Skeletal muscle tissue (tissue), 4 donors: ENCODE data around the gene SIAH1. TPM values are rescaled to one million over a fixed set of nuclear protein-coding genes. Genes with fewer than 3 reads are reported as not detected.

Source experiments
- H3K27ac ChIP-seq: one replicate; pipeline ENCODE4 v1.7.0; 2013; ENCODE audit warnings: mild to moderate bottlenecking, low read depth, low read length, inconsistent platforms
- H3K27me3 ChIP-seq, 3 donors: one replicate each; pipeline ENCODE4 v1.7.0; 2013; ENCODE audit warnings: low read length in 3 of 3; ENCODE audit not compliant: control insufficient read depth in 3 of 3, insufficient read depth in 3 of 3
- H3K36me3 ChIP-seq, 3 donors: one replicate each; pipeline ENCODE4 v1.7.0; 2013; ENCODE audit warnings: low read length in 3 of 3; ENCODE audit not compliant: control insufficient read depth in 3 of 3, insufficient read depth in 3 of 3
- H3K4me1 ChIP-seq, 3 donors: one replicate each; pipeline ENCODE4 v1.7.0; 2013; ENCODE audit warnings: low read length in 3 of 3, mild to moderate bottlenecking in 3 of 3; ENCODE audit not compliant: control insufficient read depth in 3 of 3, insufficient read depth in 3 of 3
- H3K4me3 ChIP-seq, 3 donors: one replicate each; pipeline ENCODE4 v1.7.0; 2013; ENCODE audit warnings: low read length in 3 of 3
- H3K9ac ChIP-seq, 3 donors: one replicate each; pipeline ENCODE4 v1.7.0; 2013; ENCODE audit warnings: low read length in 3 of 3, mild to moderate bottlenecking in 3 of 3, moderate library complexity in 2 of 3, low read depth in 1 of 3
- H3K9me3 ChIP-seq, 3 donors: one replicate each; pipeline ENCODE4 v1.7.0; 2013; ENCODE audit warnings: low read length in 3 of 3; ENCODE audit not compliant: control insufficient read depth in 3 of 3
- total RNA-seq: library from RNA; depleted of rRNA; stranded (reverse); fragments of >200 nt; gene quantifications from one replicate; pipeline ENCODE4 v1.2.3, GENCODE V29; 2014
- donor health status: Osteomylitis.

Gene SIAH1
- total RNA-seq, 1 donor from 2014 or later, result 53.8 TPM

DNA sequence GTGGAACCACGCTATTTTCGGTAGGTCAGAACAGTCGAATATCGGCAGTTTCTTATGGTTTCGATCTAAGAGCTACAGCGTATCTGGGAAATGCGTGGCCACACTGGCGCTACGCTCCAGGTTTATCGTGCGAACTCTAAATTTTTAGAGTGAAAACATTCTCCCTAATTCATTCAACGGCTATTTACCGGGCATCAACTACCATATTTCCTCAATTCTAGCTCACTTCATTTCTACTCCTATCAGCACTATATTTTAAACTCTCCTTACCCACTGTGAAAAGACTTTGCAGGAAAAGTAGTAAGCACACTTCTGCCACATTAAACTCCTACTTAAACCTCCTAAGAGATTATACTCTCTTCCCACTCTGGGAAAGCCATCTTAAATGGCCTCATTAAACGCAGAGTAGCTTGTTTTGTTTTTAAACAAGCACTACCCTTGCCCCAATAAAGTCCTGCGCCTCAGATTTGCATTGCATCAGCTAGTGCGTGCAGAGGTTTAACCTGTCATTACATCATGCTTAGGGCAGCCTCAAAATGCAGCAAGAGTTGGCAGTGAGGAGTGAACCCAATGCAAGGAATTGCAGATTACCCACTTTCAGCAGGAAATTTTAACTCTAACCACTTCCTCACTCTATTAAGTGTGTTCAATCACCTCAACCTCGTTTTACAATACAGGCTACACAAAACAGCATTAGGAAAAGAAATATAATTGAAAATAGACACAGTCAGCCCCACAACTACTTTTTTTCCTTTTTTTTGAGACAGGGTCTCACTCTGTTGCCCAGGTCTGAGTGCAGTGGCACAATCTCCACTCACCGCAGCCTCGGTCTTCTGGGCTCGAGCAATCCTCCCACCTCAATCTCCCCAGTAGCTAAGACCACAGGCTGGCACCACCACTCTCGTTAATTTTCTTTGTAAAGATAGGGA lies 18.8 kb downstream of the SIAH1 start:
- H3K4me3 ChIP-seq, result peak overlapping the region; percentile 62 to 91 (median 77)
- no peaks in the 10 kb centered on the region for H3K9me3 ChIP-seq
- peak overlapping the region; percentile 83 for H3K27ac ChIP-seq
- H3K4me1 ChIP-seq, result peaks cover 25 to 34% (median 33%) of the 10 kb centered on the region in 3 donors
- peaks cover 7 to 9% (median 8%) of the 10 kb centered on the region in 3 donors for H3K36me3 ChIP-seq
- H3K9ac ChIP-seq, result peak overlapping the region; percentile 78 to 83 (median 79)
- H3K27me3 ChIP-seq, result no peaks in the 10 kb centered on the region

- peak overlapping the region; percentile 83 for H3K27ac ChIP-seq
- H3K9ac ChIP-seq, result peak overlapping the region; percentile 78 to 83 (median 79)
- H3K27me3 ChIP-seq, result no peaks in the 10 kb centered on the region
- no peaks in the 10 kb centered on the region for H3K9me3 ChIP-seq
- peak overlapping the region; percentile 62 to 91 (median 77) for H3K4me3 ChIP-seq
- peaks cover 8 to 10% (median 9%) of the 10 kb centered on the region in 3 donors for H3K36me3 ChIP-seq
- H3K4me1 ChIP-seq, result peaks cover 25 to 34% (median 34%) of the 10 kb centered on the region in 3 donors
Measured at GRCh38 chr16:48365601-48366164, 19.5 kb downstream of the SIAH1 start.

- H3K9me3 ChIP-seq, result no peaks in the 10 kb centered on the region
- H3K4me3 ChIP-seq, result peak overlapping the region; percentile 62 to 77 (median 76)
- peaks cover 8 to 10% (median 9%) of the 10 kb centered on the region in 3 donors for H3K36me3 ChIP-seq
- H3K27me3 ChIP-seq, result no peaks in the 10 kb centered on the region
- H3K9ac ChIP-seq, result peak overlapping the region; percentile 66 to 79 (median 72)
- H3K27ac ChIP-seq, result peak overlapping the region; percentile 83
- peaks cover 25 to 34% (median 33%) of the 10 kb centered on the region in 3 donors for H3K4me1 ChIP-seq
Measured at GRCh38 chr16:48365025-48365600, 20.1 kb downstream of the SIAH1 start.

- H3K36me3 ChIP-seq, result peaks cover 8 to 12% (median 10%) of the 10 kb centered on the region in 3 donors
- no peak overlapping the region for H3K4me3 ChIP-seq
- H3K9me3 ChIP-seq, result no peaks in the 10 kb centered on the region
- H3K4me1 ChIP-seq, result peaks cover 24 to 36% (median 26%) of the 10 kb centered on the region in 3 donors
- H3K27me3 ChIP-seq, result no peaks in the 10 kb centered on the region
- no peak overlapping the region for H3K27ac ChIP-seq
- H3K9ac ChIP-seq, result no peak overlapping the region
Measured at GRCh38 chr16:48361540-48362144, 23.6 kb downstream of the SIAH1 start.

DNA sequence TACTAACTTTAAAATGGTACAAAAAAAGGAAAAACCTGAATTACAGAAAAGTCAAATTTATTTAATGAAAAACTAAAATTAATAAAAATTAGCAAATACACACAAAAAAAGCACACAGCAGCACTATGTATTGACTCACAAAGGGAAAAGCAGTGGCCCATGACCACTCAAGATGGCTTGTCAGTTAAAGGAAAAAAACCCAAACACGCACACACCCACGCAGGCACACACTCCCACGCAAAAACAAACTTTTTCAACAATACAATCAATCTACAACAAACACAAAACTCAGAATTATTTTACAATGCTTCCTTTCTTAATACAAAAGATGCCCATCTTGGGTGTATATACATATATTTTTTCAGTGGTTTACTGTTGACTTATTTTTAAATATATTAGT lies 24.2 kb downstream of the SIAH1 start:
- no peaks in the 10 kb centered on the region for H3K9me3 ChIP-seq
- H3K27me3 ChIP-seq, result no peaks in the 10 kb centered on the region
- H3K4me3 ChIP-seq, result no peak overlapping the region
- peaks cover 20 to 33% (median 22%) of the 10 kb centered on the region in 3 donors for H3K4me1 ChIP-seq
- no peak overlapping the region for H3K27ac ChIP-seq
- H3K36me3 ChIP-seq, result peaks cover 8 to 12% (median 10%) of the 10 kb centered on the region in 3 donors
- H3K9ac ChIP-seq, result peak overlapping the region in 1 of 3 donors; percentile 20

GRCh38 chr16:48359983-48360382 lies 25.2 kb downstream of the SIAH1 start:
- peaks cover 12 to 28% (median 15%) of the 10 kb centered on the region in 3 donors for H3K4me1 ChIP-seq
- no peak overlapping the region for H3K9ac ChIP-seq
- H3K36me3 ChIP-seq, result peaks cover 8 to 12% (median 10%) of the 10 kb centered on the region in 3 donors
- H3K4me3 ChIP-seq, result no peak overlapping the region
- H3K27me3 ChIP-seq, result no peaks in the 10 kb centered on the region
- no peaks in the 10 kb centered on the region for H3K9me3 ChIP-seq
- H3K27ac ChIP-seq, result no peak overlapping the region

DNA sequence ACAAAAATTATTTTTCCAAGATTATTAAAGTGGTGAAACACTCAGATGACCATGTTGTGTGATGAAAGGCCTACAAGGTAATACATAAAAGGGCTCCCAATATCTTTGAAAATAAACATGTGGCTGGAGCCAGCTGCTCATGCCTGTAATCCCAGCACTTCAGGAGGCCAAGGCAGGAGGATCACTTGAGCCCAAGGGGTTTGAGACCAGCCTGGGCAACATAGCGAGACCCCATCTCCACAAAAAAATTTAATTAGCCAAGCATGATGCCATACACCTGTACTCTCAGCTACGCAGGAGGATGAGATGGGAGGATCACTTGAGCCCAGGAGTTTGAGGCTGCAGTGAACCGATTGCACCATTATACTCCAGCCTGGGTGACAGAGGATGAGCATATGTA lies 26.8 kb downstream of the SIAH1 start:
- H3K27ac ChIP-seq, result no peak overlapping the region
- peaks cover 8 to 13% (median 10%) of the 10 kb centered on the region in 3 donors for H3K36me3 ChIP-seq
- H3K27me3 ChIP-seq, result no peaks in the 10 kb centered on the region
- no peaks in the 10 kb centered on the region for H3K9me3 ChIP-seq
- H3K9ac ChIP-seq, result no peak overlapping the region
- H3K4me3 ChIP-seq, result no peak overlapping the region
- H3K4me1 ChIP-seq, result peaks cover 9 to 24% (median 11%) of the 10 kb centered on the region in 3 donors

- Histone ChIP-seq H3K27me3 (no peaks in the 10 kb centered on the region), H3K36me3 (peaks cover 7 to 16% (median 11%) of the 10 kb centered on the region in 3 donors), H3K9ac (no peak overlapping the region), H3K4me1 (peaks cover 15 to 31% (median 22%) of the 10 kb centered on the region in 3 donors), H3K27ac (no peak overlapping the region), H3K9me3 (no peaks in the 10 kb centered on the region), H3K4me3 (no peak overlapping the region)
Measured at GRCh38 chr16:48356633-48357376, 28.4 kb downstream of the SIAH1 start.
